IMR-90 (cell line): ENCODE results near the gene CBFA2T3. TPM values are rescaled to one million over a fixed set of nuclear protein-coding genes. Genes with fewer than 3 reads are reported as not detected.

ENCODE experiments used
- ATAC-seq: fragments of 200-7000 bp; cut with Tn5 transposase; 2 replicates; pipeline ENCODE4 v1.9.1; 2020; ENCODE audit warnings: low read depth, mild to moderate bottlenecking, moderate library complexity
- BruUV-seq: library from RNA; stranded (reverse); fragments of 400-500 nt; replicated peaks from 2 replicates; lab custom pipeline; 2021; lab: Mats Ljungman, UMichigan
- CTCF ChIA-PET: fragments of 300-600 bp; formaldehyde crosslinking; extraction: SDS; loops from one replicate; lab custom pipeline; 2021; ENCODE audit warnings: antibody characterized with exemption; lab: Yijun Ruan, JAX
- POLR2A ChIA-PET: fragments of 300-600 bp; sonication (Branson Sonifier 250); formaldehyde crosslinking; loops from one replicate; lab custom pipeline; 2022; ENCODE audit warnings: antibody characterized with exemption; ENCODE audit not compliant: unreplicated experiment; lab: Charles Lee
- DNase-seq: peaks from one replicate; pipeline ENCODE4 v3.0.0; 2013
- H2AFZ ChIP-seq: replicated peaks from 2 replicates; pipeline ENCODE3; 2013; ENCODE audit warnings: low read length, mild to moderate bottlenecking; ENCODE audit not compliant: poor library complexity
- H2AK5ac ChIP-seq: 2 replicates; pipeline ENCODE4 v1.6.1; 2013; ENCODE audit warnings: low read depth, low read length, inconsistent platforms
- H2AK9ac ChIP-seq: replicated peaks from 2 replicates; pipeline ENCODE3; 2013; ENCODE audit warnings: mild to moderate bottlenecking, low read depth, low read length, moderate library complexity; ENCODE audit not compliant: poor library complexity
- H2BK120ac ChIP-seq: 2 replicates; pipeline ENCODE4 v1.6.1; 2013; ENCODE audit warnings: low read depth, low read length, inconsistent platforms
- H2BK15ac ChIP-seq: 3 replicates; pipeline ENCODE4 v1.6.1; 2013; ENCODE audit warnings: low read depth, low read length, inconsistent platforms
- H2BK20ac ChIP-seq: 2 replicates; pipeline ENCODE4 v1.6.1; 2013; ENCODE audit warnings: low read depth, mild to moderate bottlenecking, inconsistent platforms, low read length, moderate library complexity
- H2BK5ac ChIP-seq: 2 replicates; pipeline ENCODE4 v1.6.1; 2013; ENCODE audit warnings: mild to moderate bottlenecking, low read depth, low read length, inconsistent platforms; ENCODE audit not compliant: poor library complexity, severe bottlenecking
- H3K14ac ChIP-seq: replicated peaks from 2 replicates; pipeline ENCODE4 v1.6.1; 2013; ENCODE audit warnings: low read depth, low read length, inconsistent platforms
- H3K18ac ChIP-seq: 2 replicates; pipeline ENCODE4 v1.6.1; 2013; ENCODE audit warnings: low read depth, low read length, control low read depth
- H3K23ac ChIP-seq: 2 replicates; pipeline ENCODE4 v1.6.1; 2013; ENCODE audit warnings: low read depth, low read length, inconsistent platforms
- H3K27ac ChIP-seq: 2 replicates; pipeline ENCODE4 v1.5.1; 2013; ENCODE audit warnings: mild to moderate bottlenecking, control low read depth, low read length; ENCODE audit not compliant: insufficient read depth
- H3K27me3 ChIP-seq: 2 replicates; pipeline ENCODE4 v1.6.1; 2013; ENCODE audit warnings: low read length; ENCODE audit not compliant: control insufficient read depth, insufficient read depth
- H3K36me3 ChIP-seq: 2 replicates; pipeline ENCODE4 v1.6.1; 2013; ENCODE audit warnings: low read length, mixed read lengths; ENCODE audit not compliant: control insufficient read depth, insufficient read depth
- H3K4ac ChIP-seq: 2 replicates; pipeline ENCODE4 v1.6.1; 2013; ENCODE audit warnings: low read depth, low read length, inconsistent platforms
- H3K4me1 ChIP-seq: 2 replicates; pipeline ENCODE4 v1.6.1; 2013; ENCODE audit warnings: low read length, mixed read lengths; ENCODE audit not compliant: control insufficient read depth, insufficient read depth
- H3K4me2 ChIP-seq: 2 replicates; pipeline ENCODE4 v1.6.1; 2013; ENCODE audit warnings: low read depth, mild to moderate bottlenecking, control low read depth, low read length, moderate library complexity
- H3K4me3 ChIP-seq: 2 replicates; pipeline ENCODE4 v1.5.1; 2013; ENCODE audit warnings: low read depth, mild to moderate bottlenecking, control low read depth, low read length, moderate library complexity; ENCODE audit not compliant: insufficient read depth
- H3K56ac ChIP-seq: 2 replicates; pipeline ENCODE4 v1.6.1; 2013; ENCODE audit warnings: low read length, inconsistent platforms; ENCODE audit not compliant: insufficient read depth; ENCODE audit errors: extremely low read depth
- H3K79me1 ChIP-seq, 2 experiments: 2 replicates each; pipeline ENCODE4 v1.6.1; 2013; ENCODE audit warnings: low read length in 2 of 2, inconsistent platforms in 1 of 2, low read depth in 1 of 2
- H3K9ac ChIP-seq: 2 replicates; pipeline ENCODE4 v1.6.1; 2013; ENCODE audit warnings: low read depth, low read length, control low read depth
- H3K9me1 ChIP-seq: 2 replicates; pipeline ENCODE4 v1.6.1; 2013; ENCODE audit warnings: low read length, inconsistent platforms; ENCODE audit not compliant: insufficient read depth
- H3K9me3 ChIP-seq: 2 replicates; pipeline ENCODE4 v1.6.1; 2013; ENCODE audit warnings: low read length; ENCODE audit not compliant: control insufficient read depth, insufficient read depth
- H4K20me1 ChIP-seq: 2 replicates; pipeline ENCODE4 v1.6.1; 2013; ENCODE audit warnings: low read length, inconsistent platforms; ENCODE audit not compliant: insufficient read depth
- H4K5ac ChIP-seq: 2 replicates; pipeline ENCODE4 v1.6.1; 2013; ENCODE audit warnings: mild to moderate bottlenecking, low read depth, low read length, control low read depth
- H4K8ac ChIP-seq, 2 experiments: 2 replicates each; pipeline ENCODE4 v1.6.1; 2013; ENCODE audit warnings: low read depth in 2 of 2, low read length in 2 of 2, control low read depth in 1 of 2, inconsistent platforms in 1 of 2
- H4K91ac ChIP-seq: 2 replicates; pipeline ENCODE4 v1.6.1; 2013; ENCODE audit warnings: low read depth, low read length, inconsistent platforms; ENCODE audit not compliant: insufficient read depth
- BHLHE40 ChIP-seq: fragments of 150-350 bp; IDR thresholded peaks from 2 replicates; pipeline ENCODE4 v1.6.1; 2016; ENCODE audit warnings: mild to moderate bottlenecking, low read depth, low read length
- CEBPB ChIP-seq: IDR thresholded peaks from 2 replicates; pipeline ENCODE4 v1.6.1; 2012; ENCODE audit warnings: low read depth, low read length, improper control_type of control experiment
- CHD1 ChIP-seq: IDR thresholded peaks from 2 replicates; pipeline ENCODE4 v1.6.1; 2012; ENCODE audit warnings: low read depth, low read length, improper control_type of control experiment
- CTCF ChIP-seq: conservative IDR thresholded peaks from 2 replicates; pipeline ENCODE4 v1.5.1; 2012; ENCODE audit warnings: mild to moderate bottlenecking, low read depth, low read length, improper control_type of control experiment
- ELK1 ChIP-seq: fragments of 150-350 bp; IDR thresholded peaks from 2 replicates; pipeline ENCODE4 v1.6.1; 2016; ENCODE audit warnings: low read depth, mild to moderate bottlenecking, low read length, moderate library complexity, borderline replicate concordance
- FOS ChIP-seq: fragments of 150-350 bp; IDR thresholded peaks from 2 replicates; pipeline ENCODE4 v1.6.1; 2016; ENCODE audit warnings: low read depth, low read length
- MAFK ChIP-seq: IDR thresholded peaks from 2 replicates; pipeline ENCODE4 v1.6.1; 2012; ENCODE audit warnings: low read depth, low read length, improper control_type of control experiment
- MAZ ChIP-seq: IDR thresholded peaks from 2 replicates; pipeline ENCODE4 v1.6.1; 2012; ENCODE audit warnings: low read depth, mild to moderate bottlenecking, low read length, improper control_type of control experiment, moderate library complexity, borderline replicate concordance
- MXI1 ChIP-seq: IDR thresholded peaks from 2 replicates; pipeline ENCODE4 v1.6.1; 2012; ENCODE audit warnings: low read depth, mild to moderate bottlenecking, low read length, moderate library complexity, borderline replicate concordance
- NFE2L2 ChIP-seq: fragments of 150-350 bp; IDR thresholded peaks from 2 replicates; pipeline ENCODE4 v1.6.1; 2016; ENCODE audit warnings: low read depth, mild to moderate bottlenecking, low read length
- POLR2A ChIP-seq: IDR thresholded peaks from 2 replicates; pipeline ENCODE4 v1.6.1; 2012; ENCODE audit warnings: mild to moderate bottlenecking, low read depth, low read length
- RAD21 ChIP-seq: IDR thresholded peaks from 2 replicates; pipeline ENCODE4 v1.6.1; 2012; ENCODE audit warnings: low read length, improper control_type of control experiment
- RCOR1 ChIP-seq: IDR thresholded peaks from 2 replicates; pipeline ENCODE4 v1.6.1; 2012; ENCODE audit warnings: mild to moderate bottlenecking, low read length, improper control_type of control experiment; ENCODE audit not compliant: insufficient replicate concordance
- RFX5 ChIP-seq: IDR thresholded peaks from 2 replicates; pipeline ENCODE4 v1.8.0; 2012; ENCODE audit warnings: low read depth, mild to moderate bottlenecking, low read length, moderate library complexity
- WGBS, 2 experiments: methylation state at CpG; one replicate each; pipeline versions ENCODE4 v1.1.5 to v1.1.7; 2013; ENCODE audit warnings: missing lambda C conversion rate in 2 of 2; ENCODE audit not compliant: insufficient read length in 1 of 2; ENCODE audit errors: extremely low coverage in 2 of 2; 5-methylcytosine and 5-hydroxymethylcytosine counted together
- dilution Hi-C: fragments of 300-500 bp; cut with HindIII; formaldehyde crosslinking; loops from one replicate; pipeline ENCODE4 v1.14.3; 2018; ENCODE audit warnings: low sequenced_read_pairs; ENCODE audit not compliant: unreplicated experiment
- in situ Hi-C: fragments of 300-500 bp; cut with MboI; formaldehyde crosslinking; loops from 3 replicates; pipeline ENCODE4 v1.14.3; 2019; ENCODE audit warnings: low sequenced_read_pairs, inconsistent platforms, mixed read lengths
- intact Hi-C: fragments of 100-400 bp; cut with micrococcal nuclease; formaldehyde crosslinking; loops from 2 replicates; pipeline ENCODE4 v1.10.0; 2022
- polyA plus RNA-seq, 3 experiments: library from polyadenylated mRNA; depleted of rRNA; stranded (reverse); fragments of >200 nt; gene quantifications; 2 replicates each; pipeline ENCODE4 v1.2.3, GENCODE V29; 2012; ENCODE audit warnings: low replicate concordance in 1 of 3
- total RNA-seq: library from RNA; depleted of rRNA; stranded (reverse); fragments of >200 nt; gene quantifications from 2 replicates; pipeline ENCODE4 v1.2.3, GENCODE V29; 2012
- TF ChIP-seq, protein P1 (sequence below): fragments of 150-350 bp; IDR thresholded peaks from 2 replicates; pipeline ENCODE4 v1.6.1; 2017; ENCODE audit warnings: mild to moderate bottlenecking, antibody characterized with exemption, low read length, low read depth

CBFA2T3 gene
- total and polyA plus RNA-seq, 2 of the 4 experiments (the other 2 are of a cell fraction): not detected

- Histone ChIP-seq H4K5ac (no peak overlapping the region), H3K4me3 (no peak overlapping the region), H3K27me3 (peaks cover 62% of the 10 kb centered on the region), H2AFZ (no peak overlapping the region), H4K20me1 (no peaks in the 10 kb centered on the region), H3K9me3 (no peaks in the 10 kb centered on the region), H2BK5ac (no peak overlapping the region), H3K27ac (no peak overlapping the region), H3K4ac (no peak overlapping the region), H3K14ac (no peak overlapping the region), H2BK15ac (no peak overlapping the region), H2BK20ac (no peak overlapping the region), H3K23ac (no peak overlapping the region), H4K8ac (no peak overlapping the region), H2BK120ac (no peak overlapping the region), H3K9ac (no peak overlapping the region), H4K91ac (no peak overlapping the region), H3K18ac (no peak overlapping the region), H3K56ac (no peak overlapping the region), H3K4me2 (no peak overlapping the region), H3K79me1 (no peaks in the 10 kb centered on the region), H3K4me1 (no peaks in the 10 kb centered on the region), H2AK5ac (no peak overlapping the region), H3K9me1 (no peaks in the 10 kb centered on the region), H2AK9ac (no peak overlapping the region), H3K36me3 (no peaks in the 10 kb centered on the region)
- in situ Hi-C loops (no loop called here), intact Hi-C loops (no loop called here), dilution Hi-C loops (no loop called here)
- DNase-seq: no peak
- ATAC-seq: no peak
- BruUV-seq: no TSS peak
- ChIA-PET CTCF (no interaction called here), POLR2A (no interaction called here)
- 59% methylated on average over 6 of the region's 44 CpGs; no CpG with 5 or more reads in 1 of the 2 experiments for WGBS, 2 experiments
- TF ChIP-seq ELK1 (no peak), BHLHE40 (no peak), CHD1 (no peak), RAD21 (no peak), MAFK (no peak), MXI1 (no peak), MAZ (no peak), RFX5 (no peak), CEBPB (no peak), POLR2A (no peak), RCOR1 (no peak), FOS (no peak), NFE2L2 (no peak), CTCF (no peak)
- TF ChIP-seq, protein P1, sequence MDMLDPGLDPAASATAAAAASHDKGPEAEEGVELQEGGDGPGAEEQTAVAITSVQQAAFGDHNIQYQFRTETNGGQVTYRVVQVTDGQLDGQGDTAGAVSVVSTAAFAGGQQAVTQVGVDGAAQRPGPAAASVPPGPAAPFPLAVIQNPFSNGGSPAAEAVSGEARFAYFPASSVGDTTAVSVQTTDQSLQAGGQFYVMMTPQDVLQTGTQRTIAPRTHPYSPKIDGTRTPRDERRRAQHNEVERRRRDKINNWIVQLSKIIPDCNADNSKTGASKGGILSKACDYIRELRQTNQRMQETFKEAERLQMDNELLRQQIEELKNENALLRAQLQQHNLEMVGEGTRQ: no peak
Observed at GRCh38 chr16:88988980-88989811, 12.2 kb upstream of the CBFA2T3 start.
